OCI-LY7 (cell line): Measurements from ENCODE around the gene SULT1C2.

ENCODE experiments used
- EZH2phosphoT487 ChIP-seq: fragments of 200-600 bp; sonication (generic); IDR thresholded peaks from 2 replicates; pipeline ENCODE4 v1.6.1; 2018; ENCODE audit warnings: low read depth, borderline replicate concordance, mild to moderate bottlenecking, mixed run types, antibody characterized with exemption, low read length, moderate library complexity, mixed read lengths
- TF ChIP-seq, protein P1 (sequence below): fragments of 200-600 bp; sonication (generic); conservative IDR thresholded peaks from 2 replicates; pipeline ENCODE4 v1.5.1; 2014; ENCODE audit warnings: mild to moderate bottlenecking, antibody characterized with exemption, low read length, moderate library complexity, mixed read lengths

DNA sequence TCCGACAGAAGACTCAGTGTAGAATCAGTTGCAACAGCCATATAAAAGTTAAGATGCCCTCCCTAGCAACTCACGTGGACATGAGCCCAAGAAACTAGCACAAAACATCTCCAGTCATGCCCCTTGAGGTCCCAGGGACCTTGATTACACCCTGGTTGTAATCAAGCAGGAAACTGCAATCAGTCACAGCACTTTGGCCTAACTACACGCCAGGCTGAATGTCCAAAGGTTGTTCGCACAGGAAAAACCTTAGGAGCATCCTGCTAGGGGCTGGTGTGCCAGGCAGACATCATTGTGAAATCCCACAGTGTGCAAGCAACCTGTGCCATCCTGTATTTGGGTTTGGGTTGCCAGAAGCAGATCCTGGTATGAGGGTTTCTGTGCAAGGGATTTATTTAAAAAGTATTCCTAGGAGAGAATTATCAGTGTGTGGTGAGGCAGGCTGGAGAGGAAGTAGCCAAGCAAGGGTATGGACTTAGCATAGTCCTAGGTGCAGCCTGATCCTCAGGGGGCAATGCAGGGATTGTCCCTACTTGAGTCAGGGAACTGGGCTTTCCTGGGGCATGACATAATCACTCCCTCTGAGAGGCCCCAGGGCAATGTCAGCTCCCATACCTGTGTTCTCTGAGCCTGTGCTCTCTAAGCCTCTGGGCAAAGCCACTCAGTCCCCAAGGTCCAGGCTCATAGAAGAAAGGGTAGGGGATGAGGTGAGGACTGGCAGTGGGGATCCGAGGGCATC, 17.8 kb upstream of the SULT1C2 start:
- TF ChIP-seq, protein P1, sequence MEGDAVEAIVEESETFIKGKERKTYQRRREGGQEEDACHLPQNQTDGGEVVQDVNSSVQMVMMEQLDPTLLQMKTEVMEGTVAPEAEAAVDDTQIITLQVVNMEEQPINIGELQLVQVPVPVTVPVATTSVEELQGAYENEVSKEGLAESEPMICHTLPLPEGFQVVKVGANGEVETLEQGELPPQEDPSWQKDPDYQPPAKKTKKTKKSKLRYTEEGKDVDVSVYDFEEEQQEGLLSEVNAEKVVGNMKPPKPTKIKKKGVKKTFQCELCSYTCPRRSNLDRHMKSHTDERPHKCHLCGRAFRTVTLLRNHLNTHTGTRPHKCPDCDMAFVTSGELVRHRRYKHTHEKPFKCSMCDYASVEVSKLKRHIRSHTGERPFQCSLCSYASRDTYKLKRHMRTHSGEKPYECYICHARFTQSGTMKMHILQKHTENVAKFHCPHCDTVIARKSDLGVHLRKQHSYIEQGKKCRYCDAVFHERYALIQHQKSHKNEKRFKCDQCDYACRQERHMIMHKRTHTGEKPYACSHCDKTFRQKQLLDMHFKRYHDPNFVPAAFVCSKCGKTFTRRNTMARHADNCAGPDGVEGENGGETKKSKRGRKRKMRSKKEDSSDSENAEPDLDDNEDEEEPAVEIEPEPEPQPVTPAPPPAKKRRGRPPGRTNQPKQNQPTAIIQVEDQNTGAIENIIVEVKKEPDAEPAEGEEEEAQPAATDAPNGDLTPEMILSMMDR = no peak
- no peak for TF ChIP-seq EZH2phosphoT487
